Adrenal gland (tissue), 5 donors: ENCODE results near the gene TMEM14A.

Experiments used
- CTCF ChIP-seq, 6 experiments: fragments of 450-650 bp in 4 of 6; fragments of 200-600 bp in 2 of 6; sonication (generic) in 1 of 6; IDR thresholded peaks; 1 replicate in 5 of 6; 2 replicates in 1 of 6; pipeline versions ENCODE4 v1.5.1 to v1.8.0; 2016 to 2021; ENCODE audit warnings: antibody characterized with exemption in 6 of 6, mild to moderate bottlenecking in 2 of 6, moderate library complexity in 1 of 6
- POLR2A ChIP-seq, 2 donors: fragments of 450-650 bp; IDR thresholded peaks; one replicate each; pipeline ENCODE4 v1.6.1; 2017; ENCODE audit warnings: antibody characterized with exemption in 2 of 2, mild to moderate bottlenecking in 2 of 2, moderate library complexity in 1 of 2
- donor health status: DM: no; HTN: no; CAD: no.

- TF ChIP-seq CTCF (IDR thresholded peaks at IDR 0.05) (peak in 1 of 6 experiments; percentile 13), POLR2A (IDR thresholded peaks at IDR 0.05) (peak in 1 of 2 donors; percentile 78)
These were observed at the start of gene TMEM14A for GRCh38 chr6:52670502-52671409.
